Trophoblast cell (in vitro differentiated cells and primary cell): Measurements from ENCODE around the gene SNX14.

ENCODE experiments used
- DNase-seq, 2 donors: peaks; one replicate each; pipeline ENCODE4 v3.0.0-alpha.2; 2016
- H2AFZ ChIP-seq: 2 replicates; pipeline ENCODE4 v1.6.1; 2013; ENCODE audit warnings: low read length, moderate library complexity, mild to moderate bottlenecking; ENCODE audit not compliant: insufficient read depth, poor library complexity
- H2AK5ac ChIP-seq: 2 replicates; pipeline ENCODE4 v1.6.1; 2013; ENCODE audit warnings: mild to moderate bottlenecking, low read length
- H2BK120ac ChIP-seq: 2 replicates; pipeline ENCODE4 v1.6.1; 2013; ENCODE audit warnings: low read length, mild to moderate bottlenecking, moderate library complexity; ENCODE audit not compliant: insufficient read depth, poor library complexity
- H2BK12ac ChIP-seq: 2 replicates; pipeline ENCODE4 v1.6.1; 2013; ENCODE audit warnings: mild to moderate bottlenecking, low read length, moderate library complexity
- H2BK5ac ChIP-seq: 2 replicates; pipeline ENCODE4 v1.6.1; 2013; ENCODE audit warnings: low read length, low read depth, moderate library complexity, mild to moderate bottlenecking; ENCODE audit not compliant: poor library complexity
- H3K14ac ChIP-seq: 2 replicates; pipeline ENCODE4 v1.6.1; 2013; ENCODE audit warnings: mild to moderate bottlenecking, low read length
- H3K18ac ChIP-seq: 2 replicates; pipeline ENCODE4 v1.6.1; 2013; ENCODE audit warnings: mild to moderate bottlenecking, low read length
- H3K23ac ChIP-seq: 2 replicates; pipeline ENCODE4 v1.6.1; 2013; ENCODE audit warnings: low read length
- H3K27ac ChIP-seq: 2 replicates; pipeline ENCODE4 v1.5.1; 2013; ENCODE audit warnings: low read depth, mild to moderate bottlenecking, inconsistent platforms, low read length, moderate library complexity
- H3K27me3 ChIP-seq: 2 replicates; pipeline ENCODE4 v1.6.1; 2013; ENCODE audit warnings: inconsistent platforms, mild to moderate bottlenecking, low read length, moderate library complexity; ENCODE audit not compliant: insufficient read depth
- H3K36me3 ChIP-seq, 2 experiments: 1 replicate in 1 of 2; 2 replicates in 1 of 2; pipeline ENCODE4 v1.6.1; 2013; ENCODE audit warnings: low read length in 2 of 2, mild to moderate bottlenecking in 2 of 2, moderate library complexity in 1 of 2; ENCODE audit not compliant: insufficient read depth in 2 of 2, control insufficient read depth in 1 of 2
- H3K4ac ChIP-seq: 2 replicates; pipeline ENCODE4 v1.6.1; 2013; ENCODE audit warnings: low read depth, mild to moderate bottlenecking, low read length, moderate library complexity
- H3K4me1 ChIP-seq, 2 experiments: 1 replicate in 1 of 2; 2 replicates in 1 of 2; pipeline ENCODE4 v1.6.1; 2013; ENCODE audit warnings: low read length in 2 of 2, mild to moderate bottlenecking in 2 of 2, moderate library complexity in 1 of 2; ENCODE audit not compliant: insufficient read depth in 2 of 2, control insufficient read depth in 1 of 2
- H3K4me2 ChIP-seq: 2 replicates; pipeline ENCODE4 v1.6.1; 2013; ENCODE audit warnings: inconsistent platforms, mild to moderate bottlenecking, low read length, moderate library complexity
- H3K4me3 ChIP-seq: 2 replicates; pipeline ENCODE4 v1.5.1; 2013; ENCODE audit warnings: mild to moderate bottlenecking, low read depth, low read length, inconsistent platforms
- H3K79me1 ChIP-seq: one replicate; pipeline ENCODE4 v1.6.1; 2013; ENCODE audit warnings: low read length
- H3K79me2 ChIP-seq: 2 replicates; pipeline ENCODE4 v1.6.1; 2013; ENCODE audit warnings: low read length, mild to moderate bottlenecking; ENCODE audit not compliant: control insufficient read depth, insufficient read depth, poor library complexity
- H3K9ac ChIP-seq: 2 replicates; pipeline ENCODE4 v1.6.1; 2013; ENCODE audit warnings: mild to moderate bottlenecking, low read length
- H3K9me3 ChIP-seq: 2 replicates; pipeline ENCODE4 v1.6.1; 2013; ENCODE audit warnings: low read depth, mild to moderate bottlenecking, control low read depth, inconsistent platforms, low read length; ENCODE audit not compliant: insufficient read depth
- H4K12ac ChIP-seq: 2 replicates; pipeline ENCODE4 v1.6.1; 2013; ENCODE audit warnings: low read depth, mild to moderate bottlenecking, low read length, moderate library complexity
- H4K8ac ChIP-seq: 2 replicates; pipeline ENCODE4 v1.6.1; 2013; ENCODE audit warnings: low read depth, mild to moderate bottlenecking, low read length, moderate library complexity
- H4K91ac ChIP-seq: one replicate; pipeline ENCODE4 v1.6.1; 2013; ENCODE audit warnings: low read depth, mild to moderate bottlenecking, low read length, moderate library complexity
- WGBS: extraction: QIAGEN DNeasy Blood & Tissue Kit; methylation state at CpG from one replicate; pipeline ENCODE4 v1.1.7; 2013; ENCODE audit warnings: missing lambda C conversion rate; ENCODE audit not compliant: insufficient read length, insufficient coverage; ENCODE audit errors: extremely low coverage; 5-methylcytosine and 5-hydroxymethylcytosine counted together

The SNX14 gene

DNA sequence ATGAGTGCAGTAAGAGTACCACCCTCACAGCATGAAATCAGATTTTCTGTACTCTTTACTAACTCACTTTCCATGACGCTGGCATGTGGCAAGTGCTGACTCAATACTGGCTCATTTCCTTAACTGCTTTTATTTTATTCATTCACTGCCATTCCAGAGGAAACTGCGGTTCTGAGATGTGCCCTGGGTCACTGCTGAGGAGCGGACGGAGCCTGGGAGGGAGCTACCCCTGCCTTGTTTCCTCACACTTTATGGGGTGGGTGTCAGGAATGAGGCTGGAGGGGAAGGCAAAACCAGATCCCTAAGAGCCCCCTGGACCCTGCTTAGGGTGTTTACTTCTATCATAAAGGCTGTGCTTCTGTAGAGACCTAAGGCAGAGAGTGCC is 129.4 kb downstream of the SNX14 start:
- no peaks in the 10 kb centered on the region for H3K79me1 ChIP-seq
- no peak overlapping the region for H3K4ac ChIP-seq
- H3K27me3 ChIP-seq = no peaks in the 10 kb centered on the region
- H3K23ac ChIP-seq = no peak overlapping the region
- H3K9me3 ChIP-seq = peaks cover 2% of the 10 kb centered on the region
- peak in 1 of 2 donors; percentile 40 for DNase-seq
- no peak overlapping the region for H3K18ac ChIP-seq
- no peak overlapping the region for H3K14ac ChIP-seq
- H4K8ac ChIP-seq = no peak overlapping the region
- no peak overlapping the region for H2BK12ac ChIP-seq
- no peak overlapping the region for H2AFZ ChIP-seq
- H3K36me3 ChIP-seq = no peaks in the 10 kb centered on the region
- H3K79me2 ChIP-seq = no peaks in the 10 kb centered on the region
- H3K4me1 ChIP-seq = peaks cover 0 to 4% of the 10 kb centered on the region in 2 experiments
- no peak overlapping the region for H3K27ac ChIP-seq
- no peak overlapping the region for H2BK120ac ChIP-seq
- H2AK5ac ChIP-seq = no peak overlapping the region
- H3K4me3 ChIP-seq = no peak overlapping the region
- H4K91ac ChIP-seq = no peak overlapping the region
- H2BK5ac ChIP-seq = no peak overlapping the region
- whole genome bisulfite sequencing = no CpG with 5 or more reads among the region's 4 CpGs
- no peak overlapping the region for H4K12ac ChIP-seq
- no peak overlapping the region for H3K4me2 ChIP-seq
- no peak overlapping the region for H3K9ac ChIP-seq

DNA sequence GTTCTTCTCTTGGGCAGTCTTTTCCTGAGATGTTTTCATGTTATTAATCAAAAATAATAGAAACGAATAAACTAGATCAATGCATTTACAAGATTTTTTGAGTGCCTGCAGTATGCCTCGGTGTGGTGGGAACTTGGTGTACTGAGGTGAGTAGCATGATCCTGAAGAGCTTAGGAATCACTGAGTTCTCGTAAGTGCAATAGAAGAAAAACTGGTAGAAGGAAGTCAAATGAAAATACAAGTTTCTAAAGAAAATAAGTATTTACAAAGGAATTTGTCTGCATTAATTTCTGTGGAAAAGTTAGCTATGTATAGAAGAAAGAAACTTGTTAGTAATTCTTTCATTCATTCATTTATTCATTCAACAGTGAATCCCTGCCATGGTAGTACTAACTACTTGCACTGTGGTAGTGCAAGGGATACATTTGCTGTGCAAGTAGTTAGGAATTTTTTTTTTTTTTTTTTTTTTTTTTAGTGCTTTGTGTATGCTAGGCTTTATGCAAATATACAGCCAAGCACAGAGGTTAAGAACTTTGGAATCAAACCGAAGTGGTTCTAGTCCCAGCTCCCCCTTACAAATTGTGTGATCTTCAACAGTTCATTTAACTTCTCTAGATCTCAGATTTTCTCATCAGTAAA is 129.9 kb downstream of the SNX14 start:
- Histone ChIP-seq H3K4me3 (no peak overlapping the region), H2BK5ac (no peak overlapping the region), H3K36me3 (no peaks in the 10 kb centered on the region), H3K14ac (no peak overlapping the region), H3K9ac (no peak overlapping the region), H2AFZ (no peak overlapping the region), H3K79me1 (no peaks in the 10 kb centered on the region), H3K27ac (no peak overlapping the region), H3K4ac (no peak overlapping the region), H4K8ac (no peak overlapping the region), H2BK120ac (no peak overlapping the region), H3K23ac (no peak overlapping the region), H3K79me2 (no peaks in the 10 kb centered on the region), H3K27me3 (no peaks in the 10 kb centered on the region), H4K12ac (no peak overlapping the region), H3K18ac (no peak overlapping the region), H4K91ac (no peak overlapping the region), H3K4me1 (peaks cover 0 to 4% of the 10 kb centered on the region in 2 experiments), H3K4me2 (no peak overlapping the region), H2AK5ac (no peak overlapping the region), H2BK12ac (no peak overlapping the region), H3K9me3 (peaks cover 2% of the 10 kb centered on the region)
- DNase-seq = no peak
- no CpG with 5 or more reads among the region's 4 CpGs for WGBS

DNA sequence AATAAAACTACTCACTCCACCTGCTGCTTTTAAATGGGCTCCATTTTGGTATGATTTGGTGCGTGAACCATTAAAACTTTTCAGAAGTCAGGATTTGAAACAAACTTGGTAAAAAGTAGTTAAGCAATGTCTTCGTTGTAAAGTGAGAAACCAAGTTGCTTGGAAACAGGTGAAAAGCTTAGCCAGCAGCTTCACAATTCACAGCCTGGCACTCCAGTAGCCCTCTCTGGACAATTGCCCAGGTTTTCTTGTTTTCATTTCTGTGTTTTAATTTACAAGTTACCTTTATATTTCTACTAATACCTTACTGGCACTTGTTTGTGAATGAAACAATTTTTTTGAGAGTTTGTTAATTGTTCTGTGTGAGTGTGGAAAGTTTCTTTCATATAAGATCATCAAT is 131.0 kb downstream of the SNX14 start:
- H4K91ac ChIP-seq = no peak overlapping the region
- H3K79me1 ChIP-seq = no peaks in the 10 kb centered on the region
- no peak overlapping the region for H3K4me2 ChIP-seq
- H2BK12ac ChIP-seq = no peak overlapping the region
- no CpG with 5 or more reads among the region's 2 CpGs for WGBS
- peaks cover 2% of the 10 kb centered on the region for H3K9me3 ChIP-seq
- H3K4ac ChIP-seq = no peak overlapping the region
- H4K8ac ChIP-seq = no peak overlapping the region
- no peak overlapping the region for H2AK5ac ChIP-seq
- no peak for DNase-seq
- H3K18ac ChIP-seq = no peak overlapping the region
- no peaks in the 10 kb centered on the region for H3K27me3 ChIP-seq
- no peak overlapping the region for H3K14ac ChIP-seq
- no peak overlapping the region for H2BK5ac ChIP-seq
- H3K9ac ChIP-seq = no peak overlapping the region
- no peak overlapping the region for H3K23ac ChIP-seq
- no peak overlapping the region for H2BK120ac ChIP-seq
- H3K4me3 ChIP-seq = no peak overlapping the region
- no peaks in the 10 kb centered on the region for H3K79me2 ChIP-seq
- H3K36me3 ChIP-seq = no peaks in the 10 kb centered on the region
- H3K4me1 ChIP-seq = peaks cover 0 to 2% of the 10 kb centered on the region in 2 experiments
- no peak overlapping the region for H4K12ac ChIP-seq
- H3K27ac ChIP-seq = no peak overlapping the region
- H2AFZ ChIP-seq = no peak overlapping the region

DNA sequence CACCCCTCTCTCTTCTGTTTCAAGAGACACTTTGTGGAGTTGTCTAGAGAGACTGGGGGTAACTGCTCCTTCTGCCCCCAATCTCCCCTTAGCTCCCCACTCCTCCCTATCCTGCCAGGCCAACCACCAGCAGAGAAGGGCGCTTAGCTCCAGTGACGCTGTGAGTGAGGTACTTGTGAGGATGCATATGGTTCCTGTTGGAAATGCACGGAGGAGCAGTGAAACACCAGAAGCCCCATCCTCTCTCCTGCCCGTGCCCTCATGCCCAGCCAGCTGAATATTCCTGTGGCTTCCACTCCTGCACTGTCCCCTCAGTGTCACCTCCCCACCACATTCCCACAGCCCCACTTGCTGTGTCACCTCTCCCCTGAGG is 131.9 kb downstream of the SNX14 start:
- Histone ChIP-seq H3K4me2 (no peak overlapping the region), H3K14ac (no peak overlapping the region), H3K79me1 (no peaks in the 10 kb centered on the region), H3K27ac (no peak overlapping the region), H3K4me3 (no peak overlapping the region), H3K18ac (no peak overlapping the region), H3K4ac (no peak overlapping the region), H3K9ac (no peak overlapping the region), H2AFZ (no peak overlapping the region), H2BK120ac (no peak overlapping the region), H4K8ac (no peak overlapping the region), H3K4me1 (peaks cover 0 to 2% of the 10 kb centered on the region in 2 experiments), H3K79me2 (no peaks in the 10 kb centered on the region), H2AK5ac (no peak overlapping the region), H2BK5ac (no peak overlapping the region), H3K23ac (no peak overlapping the region), H3K9me3 (peaks cover 2% of the 10 kb centered on the region), H2BK12ac (no peak overlapping the region), H3K27me3 (no peaks in the 10 kb centered on the region), H3K36me3 (no peaks in the 10 kb centered on the region), H4K91ac (no peak overlapping the region), H4K12ac (no peak overlapping the region)
- no peak for DNase-seq
- no CpG with 5 or more reads among the region's 4 CpGs for WGBS
